A549 (cell line): ENCODE measurements around the gene TEN1.

Experiments
- CTCF ChIP-seq: fragments of >200 bp; sonication (Bioruptor Twin); formaldehyde crosslinking; IDR thresholded peaks from 3 replicates; pipeline ENCODE4 v1.5.1; 2016
- POLR2A ChIP-seq: IDR thresholded peaks from 2 replicates; pipeline ENCODE4 v1.6.1; 2012; ENCODE audit warnings: mild to moderate bottlenecking, low read length
- RNF2 ChIP-seq: fragments of 200-600 bp; sonication (generic); IDR thresholded peaks from 2 replicates; pipeline ENCODE4 v1.6.1; 2016; ENCODE audit warnings: low read depth, mild to moderate bottlenecking, antibody characterized with exemption, moderate library complexity, borderline replicate concordance
- SMC3 ChIP-seq: fragments of >200 bp; sonication (Bioruptor Twin); formaldehyde crosslinking; IDR thresholded peaks from 3 replicates; pipeline ENCODE4 v1.6.1; 2018; ENCODE audit warnings: inconsistent platforms

DNA sequence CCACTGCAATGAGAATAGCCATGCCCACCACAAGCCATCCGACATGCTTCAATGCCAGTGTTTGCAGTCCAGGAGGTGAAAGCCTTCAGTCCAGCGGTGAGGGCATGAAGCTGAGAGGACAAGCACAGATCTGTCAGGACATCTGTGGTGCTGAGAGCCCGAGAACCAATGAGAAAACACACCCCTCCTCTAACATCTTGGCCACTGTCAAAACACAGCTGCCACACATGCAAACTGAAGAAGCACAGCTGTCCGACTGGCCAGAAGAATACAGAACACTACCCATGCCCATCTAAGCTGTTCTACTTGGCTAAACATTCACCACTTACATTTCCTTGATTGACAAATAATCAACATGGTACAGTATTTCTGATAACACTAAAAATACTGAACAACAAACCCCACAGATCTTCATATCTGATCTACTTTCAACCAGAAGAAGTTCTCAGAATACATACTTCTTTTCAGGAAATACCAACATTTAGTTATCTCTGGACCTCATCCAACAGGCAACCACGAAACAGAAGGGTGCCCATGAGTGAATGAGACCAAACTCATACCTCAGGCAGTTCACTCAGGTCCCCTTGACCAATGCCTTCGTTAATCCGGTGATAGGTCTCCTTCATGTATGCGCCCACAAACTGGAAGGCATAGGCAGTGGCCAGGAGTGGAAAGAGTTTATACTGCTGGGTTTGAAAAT is 28.0 kb upstream of the TEN1 start:
- TF ChIP-seq SMC3, result no peak
- no peak for TF ChIP-seq CTCF
- no peak for TF ChIP-seq POLR2A
- TF ChIP-seq RNF2, result no peak
